Coronary artery (tissue), 2 donors: ENCODE measurements around the gene MTMR1.

Experiments used
- DNase-seq: peaks from one replicate; pipeline ENCODE4 v3.0.0-alpha.2; 2017; ENCODE audit warnings: low spot score
- H3K27ac ChIP-seq, 2 donors: fragments of 200-600 bp; sonication (generic); one replicate each; pipeline ENCODE4 v1.5.1; 2016 to 2019
- H3K4me3 ChIP-seq: fragments of 200-600 bp; sonication (generic); 2 replicates; pipeline ENCODE4 v1.5.1; 2016; ENCODE audit warnings: mild to moderate bottlenecking, moderate library complexity
- TF ChIP-seq, protein P1 (sequence below): fragments of 200-600 bp; sonication (generic); IDR thresholded peaks from one replicate; pipeline ENCODE4 v1.5.1; 2019; ENCODE audit warnings: antibody characterized with exemption

MTMR1 gene

GRCh38 chrX:150651906-150652305, 41.3 kb upstream of the MTMR1 start:
- DNase-seq: no peak
- TF ChIP-seq, protein P1, sequence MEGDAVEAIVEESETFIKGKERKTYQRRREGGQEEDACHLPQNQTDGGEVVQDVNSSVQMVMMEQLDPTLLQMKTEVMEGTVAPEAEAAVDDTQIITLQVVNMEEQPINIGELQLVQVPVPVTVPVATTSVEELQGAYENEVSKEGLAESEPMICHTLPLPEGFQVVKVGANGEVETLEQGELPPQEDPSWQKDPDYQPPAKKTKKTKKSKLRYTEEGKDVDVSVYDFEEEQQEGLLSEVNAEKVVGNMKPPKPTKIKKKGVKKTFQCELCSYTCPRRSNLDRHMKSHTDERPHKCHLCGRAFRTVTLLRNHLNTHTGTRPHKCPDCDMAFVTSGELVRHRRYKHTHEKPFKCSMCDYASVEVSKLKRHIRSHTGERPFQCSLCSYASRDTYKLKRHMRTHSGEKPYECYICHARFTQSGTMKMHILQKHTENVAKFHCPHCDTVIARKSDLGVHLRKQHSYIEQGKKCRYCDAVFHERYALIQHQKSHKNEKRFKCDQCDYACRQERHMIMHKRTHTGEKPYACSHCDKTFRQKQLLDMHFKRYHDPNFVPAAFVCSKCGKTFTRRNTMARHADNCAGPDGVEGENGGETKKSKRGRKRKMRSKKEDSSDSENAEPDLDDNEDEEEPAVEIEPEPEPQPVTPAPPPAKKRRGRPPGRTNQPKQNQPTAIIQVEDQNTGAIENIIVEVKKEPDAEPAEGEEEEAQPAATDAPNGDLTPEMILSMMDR: no peak
- Histone ChIP-seq H3K4me3 (no peak overlapping the region), H3K27ac (no peak overlapping the region)

- no peak for DNase-seq
- H3K4me3 ChIP-seq: no peak overlapping the region
- TF ChIP-seq, protein P1: no peak
- no peak overlapping the region for H3K27ac ChIP-seq
Measured at GRCh38 chrX:150655788-150656187, 37.4 kb upstream of the MTMR1 start.

DNA sequence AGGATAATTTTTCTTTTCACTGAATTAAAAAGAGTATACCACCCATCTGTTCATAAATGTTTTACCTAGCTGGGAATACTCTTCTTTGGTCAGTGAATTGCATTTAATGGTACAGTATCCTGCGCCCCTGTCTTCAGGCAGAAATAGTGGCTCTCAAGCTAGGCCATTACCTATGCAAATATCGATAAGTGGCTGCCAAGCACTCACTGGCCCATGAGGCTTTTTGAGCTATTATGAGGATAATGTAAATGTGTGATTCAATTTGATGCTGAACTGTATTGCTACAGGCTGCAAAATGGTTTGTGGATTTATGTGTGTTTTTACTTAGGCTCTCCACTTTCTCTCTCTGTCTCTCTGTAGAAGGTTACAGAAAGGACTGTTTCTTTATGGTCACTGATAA, 30.1 kb upstream of the MTMR1 start:
- TF ChIP-seq, protein P1: no peak
- Histone ChIP-seq H3K4me3 (no peak overlapping the region), H3K27ac (no peak overlapping the region)
- no peak for DNase-seq

GRCh38 chrX:150664290-150664689, 28.9 kb upstream of the MTMR1 start:
- Histone ChIP-seq H3K27ac (no peak overlapping the region), H3K4me3 (no peak overlapping the region)
- TF ChIP-seq, protein P1: no peak
- DNase-seq: no peak

- TF ChIP-seq, protein P1: no peak
- no peak for DNase-seq
- Histone ChIP-seq H3K4me3 (no peak overlapping the region), H3K27ac (no peak overlapping the region)
Measured at GRCh38 chrX:150676221-150676620, 17.0 kb upstream of the MTMR1 start.

DNA sequence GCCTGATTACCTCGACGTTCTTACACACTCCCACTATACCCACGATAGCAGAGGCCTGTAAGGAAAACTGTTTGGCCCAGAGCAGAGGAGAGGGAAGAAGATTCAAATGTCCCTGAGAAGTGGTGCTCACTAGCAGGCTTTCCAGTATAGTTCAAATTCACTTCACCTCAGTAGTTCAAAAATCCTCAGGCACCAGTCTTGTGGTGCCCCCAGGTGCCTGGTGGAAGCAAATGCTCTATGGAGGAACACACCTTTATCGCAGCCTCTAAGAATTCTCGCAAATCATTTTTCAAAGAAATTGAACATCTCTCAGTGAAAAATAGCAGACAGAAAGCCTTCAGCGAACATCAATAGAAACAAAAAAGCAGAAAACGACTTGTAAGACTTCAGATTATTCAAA, 12.2 kb upstream of the MTMR1 start:
- H3K27ac ChIP-seq: no peak overlapping the region
- DNase-seq: no peak
- H3K4me3 ChIP-seq: no peak overlapping the region
- TF ChIP-seq, protein P1: no peak

- TF ChIP-seq, protein P1: no peak
- no peak for DNase-seq
- Histone ChIP-seq H3K27ac (no peak overlapping the region), H3K4me3 (no peak overlapping the region)
Measured at GRCh38 chrX:150683112-150683511, 10.1 kb upstream of the MTMR1 start.
